AG09309 (cell line): ENCODE measurements around the gene PSMA1.

ENCODE experiments used
- DNase-seq: peaks from one replicate; pipeline ENCODE4 v3.0.0-alpha.2; 2010; ENCODE audit warnings: low read depth
- H3K4me3 ChIP-seq: 2 replicates; pipeline ENCODE4 v1.5.1; 2011; ENCODE audit warnings: mild to moderate bottlenecking, low read depth, low read length, moderate library complexity; ENCODE audit not compliant: control insufficient read depth
- CTCF ChIP-seq: IDR thresholded peaks from 2 replicates; pipeline ENCODE4 v1.5.1; 2011; ENCODE audit warnings: mild to moderate bottlenecking, low read depth, low read length, inconsistent platforms; ENCODE audit not compliant: insufficient read depth, control insufficient read depth; ENCODE audit errors: missing control alignments

Gene PSMA1

GRCh38 chr11:14480716-14481115, 39.5 kb downstream of the PSMA1 start:
- no peak for TF ChIP-seq CTCF
- DNase-seq, result no peak
- H3K4me3 ChIP-seq, result no peak overlapping the region

- no peak for TF ChIP-seq CTCF
- DNase-seq, result no peak
- no peak overlapping the region for H3K4me3 ChIP-seq
These were observed 49.1 kb downstream of the PSMA1 start for GRCh38 chr11:14471127-14471526.

GRCh38 chr11:14463623-14464022, 56.6 kb downstream of the PSMA1 start:
- DNase-seq, result no peak
- H3K4me3 ChIP-seq, result no peak overlapping the region
- TF ChIP-seq CTCF, result no peak

- no peak for TF ChIP-seq CTCF
- H3K4me3 ChIP-seq, result no peak overlapping the region
- DNase-seq, result no peak
These were observed 60.0 kb downstream of the PSMA1 start for GRCh38 chr11:14460147-14460546.

- TF ChIP-seq CTCF, result no peak
- H3K4me3 ChIP-seq, result no peak overlapping the region
- no peak for DNase-seq
These were observed 61.8 kb downstream of the PSMA1 start for GRCh38 chr11:14458377-14458776.

- no peak for TF ChIP-seq CTCF
- no peak overlapping the region for H3K4me3 ChIP-seq
- no peak for DNase-seq
These were observed 64.3 kb downstream of the PSMA1 start for GRCh38 chr11:14455648-14456430.
